ENCODE results near the gene TDRD1.

The TDRD1 gene

GRCh38 chr10:114174695-114175188, 4.4 kb upstream of the TDRD1 start:
- DNase-seq = no peak

- DNase-seq = no peak
These were observed 3.5 kb upstream of the TDRD1 start for GRCh38 chr10:114175667-114176066.

GRCh38 chr10:114176511-114176910, 2.6 kb upstream of the TDRD1 start:
- DNase-seq = no peak

- DNase-seq = no peak
These were observed 594 bp downstream of the TDRD1 start for GRCh38 chr10:114179747-114180146.

GRCh38 chr10:114180937-114181336, 1.8 kb downstream of the TDRD1 start:
- no peak for DNase-seq

- no peak for DNase-seq
These were observed 2.8 kb downstream of the TDRD1 start for GRCh38 chr10:114181971-114182370.

GRCh38 chr10:114183563-114183962, 4.4 kb downstream of the TDRD1 start:
- DNase-seq = no peak

GRCh38 chr10:114184276-114184675, 5.1 kb downstream of the TDRD1 start:
- no peak for DNase-seq

GRCh38 chr10:114188001-114188400, 8.8 kb downstream of the TDRD1 start:
- no peak for DNase-seq

GRCh38 chr10:114188900-114189299, 9.7 kb downstream of the TDRD1 start:
- no peak for DNase-seq

GRCh38 chr10:114189700-114190099, 10.5 kb downstream of the TDRD1 start:
- DNase-seq = no peak

GRCh38 chr10:114195079-114195478, 15.9 kb downstream of the TDRD1 start:
- no peak for DNase-seq

- DNase-seq = no peak
These were observed 20.1 kb downstream of the TDRD1 start for GRCh38 chr10:114199239-114199638.

- DNase-seq = no peak
These were observed 23.7 kb downstream of the TDRD1 start for GRCh38 chr10:114202812-114203211.

- no peak for DNase-seq
These were observed 27.7 kb downstream of the TDRD1 start for GRCh38 chr10:114206902-114207301.

- no peak for DNase-seq
These were observed 28.2 kb downstream of the TDRD1 start for GRCh38 chr10:114207349-114207748.

- DNase-seq = no peak
These were observed 29.2 kb downstream of the TDRD1 start for GRCh38 chr10:114208351-114208750.

GRCh38 chr10:114212153-114212552, 33.0 kb downstream of the TDRD1 start:
- no peak for DNase-seq

GRCh38 chr10:114215033-114215432, 35.9 kb downstream of the TDRD1 start:
- DNase-seq = no peak

- DNase-seq = no peak
These were observed 41.1 kb downstream of the TDRD1 start for GRCh38 chr10:114220281-114220680.

GRCh38 chr10:114221235-114221634, 42.1 kb downstream of the TDRD1 start:
- DNase-seq = no peak

- DNase-seq = no peak
These were observed 43.9 kb downstream of the TDRD1 start for GRCh38 chr10:114223066-114223465.

GRCh38 chr10:114228156-114228555, 49.0 kb downstream of the TDRD1 start:
- no peak for DNase-seq

GRCh38 chr10:114232561-114233176, 53.5 kb downstream of the TDRD1 start:
- DNase-seq = no peak

GRCh38 chr10:114233482-114233881, 54.3 kb downstream of the TDRD1 start:
- no peak for DNase-seq

Measured in NCI-H2171 (cell line).